Daoy (cell line): Measurements from ENCODE around the gene MYO10. TPM values are rescaled to one million over a fixed set of nuclear protein-coding genes. Genes with fewer than 3 reads are reported as not detected.
"Not testable (repeated sequence)": the region's sequence is repeated elsewhere in the genome, so short reads cannot be mapped to it uniquely, and the experiment has no call there.

Source experiments
- DNase-seq: peaks from one replicate; pipeline ENCODE4 v3.0.0-alpha.2; 2015; ENCODE audit warnings: low read depth
- total RNA-seq: library from RNA; depleted of rRNA; stranded (reverse); fragments of >200 nt; shearing (Covaris generic); gene quantifications from 2 replicates; pipeline ENCODE4 v1.2.3, GENCODE V29; 2014

Gene MYO10
- total RNA-seq, 1 experiment from 2014 or later, result 42.9 TPM

DNA sequence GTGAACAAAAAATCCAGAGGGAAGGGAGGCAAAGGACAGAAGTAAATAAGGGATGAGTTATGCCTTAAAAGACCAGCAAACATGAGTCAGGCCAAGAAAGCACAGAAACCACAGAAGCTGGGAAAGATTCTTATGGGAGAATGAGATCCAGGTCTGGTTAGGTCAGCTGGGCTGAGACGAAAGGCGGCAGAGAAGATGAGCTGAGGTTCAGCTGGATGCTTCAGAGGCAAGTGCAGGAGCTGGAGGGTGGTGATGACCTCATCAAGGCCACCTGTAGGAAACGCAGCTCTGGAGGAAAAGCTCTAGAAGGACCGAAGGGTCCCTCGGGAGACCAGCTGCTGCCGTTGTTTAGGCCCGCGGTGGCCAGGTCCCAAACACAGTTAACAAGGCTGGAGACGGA lies 152.0 kb downstream of the MYO10 start:
- DNase-seq, result no peak

- no peak for DNase-seq
Observed at GRCh38 chr5:16781828-16782626, 154.1 kb downstream of the MYO10 start.

DNA sequence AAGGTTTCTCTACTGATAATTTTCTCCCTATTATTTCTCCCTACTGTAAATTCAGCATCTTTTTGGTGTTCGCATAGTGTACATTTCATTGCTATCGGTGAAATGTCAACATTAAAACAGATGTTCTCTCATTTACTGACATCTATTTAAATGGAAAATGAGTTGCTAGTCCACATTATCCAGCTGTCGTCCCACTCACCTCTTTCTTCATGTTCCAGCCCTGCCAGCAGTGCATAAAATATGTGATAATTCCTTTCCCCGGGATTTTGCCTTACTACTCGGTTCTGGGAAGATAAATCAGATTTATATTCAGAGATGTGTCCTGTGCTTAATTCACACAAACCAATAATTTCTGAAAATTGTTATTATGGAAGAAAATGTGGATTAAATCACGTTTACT lies 155.8 kb downstream of the MYO10 start:
- DNase-seq, result no peak

DNA sequence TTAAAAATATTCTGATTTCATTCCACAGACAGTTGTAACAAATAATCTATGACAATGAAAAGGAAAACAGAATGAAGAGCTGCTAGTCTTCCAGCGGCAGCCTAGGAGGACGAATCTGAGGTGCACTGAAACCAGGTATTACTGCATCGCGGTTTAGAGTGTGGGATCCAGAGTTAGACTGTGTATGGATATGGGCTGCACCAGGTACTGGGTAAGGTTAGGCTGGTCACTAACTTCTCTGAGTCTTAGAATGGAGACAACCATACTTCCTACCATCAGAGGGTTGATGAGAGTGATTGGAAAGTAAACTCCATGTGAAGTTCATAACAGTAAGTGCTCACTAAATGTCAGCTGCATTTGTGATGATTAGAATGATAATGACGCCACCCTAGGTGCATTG lies 158.7 kb downstream of the MYO10 start:
- no peak for DNase-seq

- no peak for DNase-seq
Observed at GRCh38 chr5:16776611-16777251, 159.4 kb downstream of the MYO10 start.

DNA sequence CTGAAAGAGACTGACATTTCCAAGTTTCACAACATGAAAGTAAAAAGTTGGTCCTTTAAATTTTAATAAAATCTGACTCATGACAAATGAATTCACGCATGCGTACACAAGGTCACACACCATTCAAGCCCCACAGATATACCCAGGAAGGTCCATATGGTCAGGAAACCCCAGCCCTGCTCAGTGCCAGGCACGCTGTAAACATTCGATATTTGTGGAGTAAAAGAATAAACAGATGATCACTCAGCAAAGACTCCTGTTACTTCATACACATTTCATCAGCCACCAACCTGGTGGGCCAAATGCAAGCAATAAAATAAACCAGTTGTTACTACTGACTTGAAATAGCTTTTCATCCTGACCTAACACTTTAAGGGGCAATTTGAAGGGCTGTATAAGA lies 161.3 kb downstream of the MYO10 start:
- no peak for DNase-seq

- no peak for DNase-seq
Observed at GRCh38 chr5:16773991-16774390, 162.1 kb downstream of the MYO10 start.

DNA sequence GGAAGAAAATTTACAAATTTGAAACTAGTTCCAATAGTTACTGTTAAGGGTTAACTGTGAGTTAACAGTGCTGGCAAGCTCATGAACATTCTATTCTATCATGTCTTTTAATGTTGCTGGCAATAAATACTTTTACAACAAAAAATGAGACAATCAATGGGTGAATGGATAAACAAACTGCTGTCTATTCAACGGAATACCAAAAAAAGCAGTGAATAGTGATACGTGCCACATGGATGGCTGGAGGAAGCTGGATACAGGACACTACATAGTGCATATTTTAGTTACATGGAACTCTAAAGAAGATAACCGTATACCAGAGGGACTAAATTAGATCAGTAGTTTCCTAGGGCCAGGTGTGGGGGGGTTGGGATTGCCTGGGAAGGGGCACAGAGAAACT lies 163.5 kb downstream of the MYO10 start:
- DNase-seq, result no peak

DNA sequence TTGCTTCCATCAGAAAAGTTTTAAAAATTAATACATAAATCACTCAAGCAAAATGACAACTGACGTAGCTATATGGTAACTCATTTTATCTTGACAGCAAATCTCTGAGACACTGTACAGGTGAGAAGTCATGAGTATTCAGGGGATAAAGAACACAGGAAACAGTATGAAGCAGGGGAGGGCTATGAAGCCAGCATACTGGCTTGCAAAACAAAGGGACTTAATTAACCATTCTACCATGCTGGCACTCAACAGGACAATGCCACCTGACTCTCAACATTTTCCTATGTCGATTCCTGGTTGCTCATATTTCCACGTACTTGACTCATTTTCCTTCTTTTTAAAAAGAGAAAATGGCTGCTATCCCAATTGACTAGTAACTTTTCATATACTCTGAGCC lies 167.9 kb downstream of the MYO10 start:
- DNase-seq, result no peak

- DNase-seq, result no peak
Observed at GRCh38 chr5:16763211-16763610, 172.9 kb downstream of the MYO10 start.

DNA sequence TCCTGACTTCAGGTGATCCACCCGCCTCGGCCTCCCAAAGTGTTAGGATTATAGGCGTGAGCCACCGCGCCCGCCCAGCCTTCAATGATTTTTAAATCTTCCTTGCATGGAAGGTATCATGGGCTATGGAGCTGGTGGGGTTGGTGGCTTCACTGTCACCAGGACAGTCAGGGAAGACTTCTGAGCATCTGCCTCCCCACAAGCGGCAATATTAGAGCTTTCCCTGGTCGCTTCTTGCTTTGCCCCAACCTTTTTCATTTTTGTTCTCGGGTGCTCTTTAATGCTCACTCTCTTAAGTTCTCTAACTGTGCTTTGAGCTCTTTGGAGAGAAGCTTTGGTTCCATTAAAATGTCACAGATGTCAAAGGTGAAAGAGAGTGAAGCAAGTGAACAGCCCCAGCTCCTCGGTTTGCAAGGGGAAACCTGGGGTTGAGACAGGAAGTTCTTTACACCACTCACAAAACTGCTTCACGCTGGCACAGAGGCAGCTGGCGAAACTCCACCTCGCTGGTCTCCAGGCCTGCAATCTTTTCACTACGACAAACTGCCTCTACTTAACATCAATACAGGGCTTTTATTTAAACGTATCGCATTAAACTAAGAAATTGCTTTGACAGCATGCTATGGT lies 176.8 kb downstream of the MYO10 start:
- DNase-seq, result no peak

- DNase-seq, result no peak
Observed at GRCh38 chr5:16757989-16758501, 178.0 kb downstream of the MYO10 start.

GRCh38 chr5:16757577-16757976 lies 178.5 kb downstream of the MYO10 start:
- not testable (repeated sequence) for DNase-seq

DNA sequence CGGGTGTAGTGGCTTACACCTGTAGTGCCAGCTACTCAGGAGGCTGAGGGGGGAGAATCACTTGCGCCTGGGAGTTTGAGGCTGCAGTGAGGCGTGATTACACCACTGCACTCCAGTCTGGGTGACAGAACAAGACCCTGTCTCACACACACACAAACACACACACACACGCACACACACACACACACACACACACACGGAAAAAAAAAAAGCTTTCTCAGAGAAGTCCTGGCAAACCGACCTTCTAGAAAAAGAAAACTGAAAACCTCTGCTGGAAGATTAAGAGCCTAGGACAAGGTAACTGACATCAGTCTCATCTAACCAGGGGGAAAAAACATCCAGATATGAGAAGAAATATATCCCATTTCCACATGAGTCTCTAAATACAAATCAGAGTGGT lies 178.9 kb downstream of the MYO10 start:
- no peak for DNase-seq

GRCh38 chr5:16756692-16757091 lies 179.4 kb downstream of the MYO10 start:
- no peak for DNase-seq

DNA sequence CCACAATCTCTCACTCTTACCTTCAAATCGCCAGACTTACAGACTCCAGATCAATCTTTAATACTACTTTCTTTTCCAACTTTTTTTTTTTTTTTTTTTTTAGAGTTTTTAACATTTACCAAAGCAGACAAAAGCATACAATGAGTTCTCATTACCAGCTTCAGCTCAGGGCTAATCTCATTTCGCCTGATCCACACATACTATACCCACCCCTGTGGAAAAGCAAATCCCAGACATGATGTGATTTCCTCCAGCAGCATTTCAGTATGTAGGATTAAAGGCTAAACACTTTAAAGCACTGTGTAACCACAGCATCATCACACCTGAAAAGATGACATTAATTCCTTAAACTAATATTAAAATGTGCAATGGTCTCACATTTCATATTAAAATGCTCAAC lies 180.4 kb downstream of the MYO10 start:
- DNase-seq, result no peak

DNA sequence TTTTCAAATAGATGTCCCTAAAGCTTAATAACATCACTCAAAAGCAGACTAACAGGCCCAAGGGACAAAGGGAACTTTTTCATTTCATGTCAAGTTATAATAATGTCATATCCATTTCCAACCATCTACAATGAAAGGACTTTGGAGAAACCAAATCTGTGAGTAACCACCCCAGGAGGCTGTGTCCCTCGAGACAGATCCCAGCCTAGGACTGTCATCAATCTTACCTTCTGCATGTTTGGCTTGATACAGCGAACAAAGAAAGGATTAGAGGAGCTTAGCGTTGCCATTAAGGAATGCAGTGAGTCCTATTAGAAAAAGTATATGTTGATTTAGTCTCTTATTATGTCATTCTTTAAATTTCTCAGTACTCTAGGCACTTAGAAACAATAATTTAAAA lies 181.5 kb downstream of the MYO10 start:
- no peak for DNase-seq

DNA sequence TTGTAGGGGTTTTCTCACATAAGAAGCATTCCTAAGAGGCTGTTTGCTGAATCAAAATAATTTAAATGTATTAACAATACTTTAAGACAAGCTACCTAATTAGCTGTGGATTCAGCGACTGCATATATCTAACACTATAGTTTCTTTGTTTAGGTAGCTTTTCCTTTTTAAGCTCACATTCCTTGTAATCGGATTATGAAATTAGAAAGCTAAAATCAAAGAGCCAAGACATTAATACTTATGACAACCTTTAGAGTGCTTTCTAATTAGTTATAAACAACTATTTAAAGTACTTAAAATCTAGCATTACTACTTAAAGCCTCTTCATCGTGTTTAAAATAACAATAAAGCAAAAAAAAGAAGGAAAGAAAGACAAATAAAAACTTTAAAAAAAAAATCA lies 182.0 kb downstream of the MYO10 start:
- no peak for DNase-seq

DNA sequence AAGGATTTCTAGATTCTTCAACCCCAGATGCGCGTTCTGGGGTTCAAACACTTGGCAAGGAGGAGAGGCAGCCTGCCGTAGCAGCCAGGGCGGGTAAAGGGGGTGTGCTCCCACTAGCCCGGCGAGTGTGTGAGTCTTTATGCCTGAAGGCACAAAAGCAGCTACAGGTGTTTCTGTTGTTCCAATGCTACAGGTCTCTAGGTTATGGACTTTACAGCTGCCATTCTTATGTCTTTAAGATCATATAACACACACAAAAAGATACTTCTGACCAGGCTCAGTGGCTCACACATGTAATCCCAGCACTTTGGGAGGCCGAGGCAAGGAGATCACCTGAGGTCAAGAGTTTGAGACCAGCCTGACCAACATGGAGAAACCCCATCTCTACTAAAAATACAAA lies 185.6 kb downstream of the MYO10 start:
- no peak for DNase-seq

DNA sequence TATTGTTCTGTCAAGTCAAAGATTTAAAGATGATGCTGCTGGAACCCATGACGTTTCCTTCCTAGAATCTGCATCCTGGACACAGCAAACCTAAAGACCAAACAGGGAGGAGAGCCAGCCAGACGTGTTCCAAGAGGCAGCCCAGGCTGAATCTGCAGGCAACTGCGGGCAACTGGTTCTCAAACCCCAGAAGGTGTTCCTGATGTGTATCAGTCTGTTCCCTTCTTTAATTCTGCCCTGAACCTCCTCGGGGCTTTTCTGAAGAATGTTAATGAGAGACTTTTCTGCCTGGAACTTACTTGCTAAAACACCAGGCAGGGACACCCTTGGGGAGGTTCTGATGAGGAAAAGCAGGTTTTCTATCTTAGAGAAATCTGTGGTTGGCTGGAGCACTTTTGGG lies 186.5 kb downstream of the MYO10 start:
- DNase-seq, result no peak

- no peak for DNase-seq
Observed at GRCh38 chr5:16744164-16744880, 191.8 kb downstream of the MYO10 start.

GRCh38 chr5:16742938-16743337 lies 193.2 kb downstream of the MYO10 start:
- DNase-seq, result no peak
